Measurements from ENCODE around the gene ST6GALNAC5.
"Not testable (repeated sequence)": the region's sequence is repeated elsewhere in the genome, so short reads cannot be mapped to it uniquely, and the experiment has no call there.

Gene ST6GALNAC5

GRCh38 chr1:76864383-76864782, 2.9 kb upstream of the ST6GALNAC5 start:
- no peak for DNase-seq (ENCODE audit: low read depth)
- no peak overlapping the region for H3K4me3 ChIP-seq (ENCODE audit: low read depth, low read length)

GRCh38 chr1:76865696-76866286, 1.5 kb upstream of the ST6GALNAC5 start:
- no peak overlapping the region for H3K4me3 ChIP-seq (ENCODE audit: low read depth, low read length)
- DNase-seq (ENCODE audit: low read depth) = no peak

GRCh38 chr1:76866566-76866965, 714 bp upstream of the ST6GALNAC5 start:
- no peak overlapping the region for H3K4me3 ChIP-seq (ENCODE audit: low read depth, low read length)
- no peak for DNase-seq (ENCODE audit: low read depth)

DNA sequence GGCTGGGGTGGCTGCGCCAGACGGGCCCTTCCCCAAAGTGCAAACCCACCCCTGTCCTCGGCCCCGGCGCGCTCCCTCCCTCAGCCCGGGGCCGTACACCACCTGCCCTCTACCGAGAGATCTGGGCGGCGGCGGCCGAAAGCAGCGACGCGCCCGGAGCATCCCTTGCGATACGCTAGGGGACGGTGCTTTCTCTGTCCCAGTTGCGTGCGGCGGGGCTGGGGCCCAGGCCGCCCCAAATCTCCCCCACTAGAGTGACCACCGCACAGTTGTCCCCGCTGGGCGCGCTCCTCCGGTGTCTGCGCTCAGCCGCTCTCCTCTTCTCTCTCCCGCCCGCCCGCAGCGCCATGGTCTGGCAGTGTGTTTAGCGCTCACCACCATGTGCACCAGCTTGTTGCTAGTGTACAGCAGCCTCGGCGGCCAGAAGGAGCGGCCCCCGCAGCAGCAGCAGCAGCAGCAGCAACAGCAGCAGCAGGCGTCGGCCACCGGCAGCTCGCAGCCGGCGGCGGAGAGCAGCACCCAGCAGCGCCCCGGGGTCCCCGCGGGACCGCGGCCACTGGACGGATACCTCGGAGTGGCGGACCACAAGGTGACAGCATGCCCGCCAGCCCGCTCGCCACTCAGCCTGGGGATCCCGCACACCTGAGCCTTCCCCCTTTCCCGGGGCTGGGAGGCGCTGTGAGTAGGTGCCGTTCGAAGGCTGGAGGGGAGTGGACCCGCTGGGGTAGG, 1.0 kb downstream of the ST6GALNAC5 start:
- peak overlapping the region; percentile 63 for H3K4me3 ChIP-seq (ENCODE audit: low read depth, low read length)
- peak; percentile 11 for DNase-seq (ENCODE audit: low read depth)

- H3K4me3 ChIP-seq (ENCODE audit: low read depth, low read length) = peak overlapping the region; percentile 63
- DNase-seq (ENCODE audit: low read depth) = no peak
Measured at GRCh38 chr1:76868916-76869315, 1.6 kb downstream of the ST6GALNAC5 start.

DNA sequence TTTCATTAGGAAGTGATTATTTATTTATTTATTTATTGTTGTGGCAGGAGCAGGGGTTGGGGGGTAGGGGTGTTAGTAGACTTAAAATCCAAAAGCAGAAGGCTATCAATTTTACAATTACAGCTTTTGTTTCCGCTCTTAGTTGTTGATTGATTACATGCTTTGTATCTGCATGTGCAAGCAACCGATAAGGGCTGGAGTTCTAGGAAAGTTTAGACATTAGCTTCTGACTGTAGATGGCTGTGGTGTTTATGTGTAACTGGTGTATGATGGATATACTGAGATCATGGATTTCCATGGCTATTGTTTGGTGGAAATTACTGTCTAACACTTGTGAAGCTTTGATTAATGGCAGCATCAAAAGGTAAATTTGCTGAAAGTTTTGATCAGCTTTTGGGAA, 2.8 kb downstream of the ST6GALNAC5 start:
- no peak overlapping the region for H3K4me3 ChIP-seq (ENCODE audit: low read depth, low read length)
- no peak for DNase-seq (ENCODE audit: low read depth)

DNA sequence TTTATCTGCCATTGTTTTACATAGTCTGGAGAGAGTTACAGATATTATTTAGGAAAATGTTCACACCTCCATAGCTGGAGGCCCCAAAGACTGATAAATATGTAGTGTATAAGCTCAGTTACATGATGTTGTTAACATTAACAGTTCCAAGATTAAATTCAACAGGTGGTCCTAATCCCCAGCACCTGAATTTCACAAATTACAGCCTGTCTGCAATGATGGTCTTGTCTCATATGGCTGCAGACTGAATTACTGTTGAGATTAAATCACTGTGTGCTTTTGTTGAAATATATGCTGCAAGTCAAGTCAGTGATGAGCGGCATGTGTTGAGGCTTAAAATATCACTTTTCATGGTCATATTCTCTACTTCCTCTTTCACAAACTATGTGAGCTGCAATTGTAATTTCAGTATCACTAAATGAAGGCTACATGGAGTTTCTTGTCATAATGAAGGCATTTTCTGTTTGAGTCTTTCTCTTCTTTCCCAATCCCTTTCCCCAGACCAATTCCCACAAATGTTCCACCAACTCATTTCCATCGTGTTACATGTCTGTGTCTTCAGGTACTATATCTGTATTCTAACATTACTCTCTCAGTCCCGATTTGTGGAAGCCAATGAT, 4.2 kb downstream of the ST6GALNAC5 start:
- no peak for DNase-seq (ENCODE audit: low read depth)
- H3K4me3 ChIP-seq (ENCODE audit: low read depth, low read length) = no peak overlapping the region

- DNase-seq (ENCODE audit: low read depth) = no peak
- no peak overlapping the region for H3K4me3 ChIP-seq (ENCODE audit: low read depth, low read length)
Measured at GRCh38 chr1:76872944-76873343, 5.7 kb downstream of the ST6GALNAC5 start.

- no peak for DNase-seq (ENCODE audit: low read depth)
- no peak overlapping the region for H3K4me3 ChIP-seq (ENCODE audit: low read depth, low read length)
Measured at GRCh38 chr1:76876655-76877395, 9.5 kb downstream of the ST6GALNAC5 start.

DNA sequence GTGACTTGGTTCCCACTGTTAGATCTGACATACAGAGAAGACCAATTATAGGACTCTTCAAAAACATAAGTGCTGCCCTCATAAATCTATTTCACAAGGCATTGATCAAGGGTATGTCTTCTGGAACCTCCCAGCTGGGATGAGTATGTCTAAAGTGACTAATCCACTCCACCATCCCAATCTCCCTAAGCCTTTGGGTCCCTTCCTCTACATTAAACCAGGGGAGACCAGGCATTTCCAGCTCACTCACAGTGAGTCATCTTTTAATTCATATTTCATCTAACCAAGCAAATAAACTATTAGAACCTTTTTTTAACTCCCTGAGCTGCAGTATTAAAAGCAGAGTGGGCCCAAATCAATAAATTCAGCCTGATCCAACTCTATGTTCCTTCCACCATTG, 11.7 kb downstream of the ST6GALNAC5 start:
- DNase-seq (ENCODE audit: low read depth); H3K4me3 ChIP-seq (ENCODE audit: low read depth, low read length): not testable (repeated sequence)

GRCh38 chr1:76881762-76882161, 14.5 kb downstream of the ST6GALNAC5 start:
- H3K4me3 ChIP-seq (ENCODE audit: low read depth, low read length) = no peak overlapping the region
- no peak for DNase-seq (ENCODE audit: low read depth)

DNA sequence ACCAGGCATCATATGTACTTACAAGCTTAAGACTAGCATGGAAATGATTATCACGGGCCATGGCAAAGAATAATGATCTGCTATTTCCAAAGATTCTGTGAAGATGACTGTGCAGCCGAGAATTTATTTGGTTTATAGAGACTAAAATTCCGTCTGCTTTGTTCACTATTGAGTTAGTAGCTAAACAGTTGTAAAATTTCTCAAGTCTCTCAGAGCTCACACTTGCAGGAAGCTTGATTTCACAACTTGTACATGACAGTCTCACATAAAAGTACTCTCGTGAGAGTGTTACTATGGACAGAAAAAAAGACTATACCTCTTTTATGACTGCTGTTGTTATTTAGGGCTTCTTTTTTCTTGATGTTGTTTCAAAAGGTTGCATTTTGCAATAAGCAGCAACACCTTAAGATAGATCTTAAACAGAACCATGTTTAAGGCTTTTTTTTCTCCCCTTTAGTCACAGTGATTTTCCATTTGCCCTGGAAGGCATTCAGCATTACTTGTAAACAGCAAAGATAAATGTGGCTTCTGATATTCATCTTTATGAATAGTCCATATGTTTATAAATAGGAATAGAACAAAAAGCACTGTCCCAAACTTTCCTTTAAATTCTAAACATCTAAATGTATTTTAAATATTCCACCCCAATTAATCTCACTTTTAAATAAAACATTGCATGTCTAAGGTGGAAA, 24.8 kb downstream of the ST6GALNAC5 start:
- peak; percentile 32 for DNase-seq (ENCODE audit: low read depth)
- H3K4me3 ChIP-seq (ENCODE audit: low read depth, low read length) = no peak overlapping the region

- no peak overlapping the region for H3K4me3 ChIP-seq (ENCODE audit: low read depth, low read length)
- DNase-seq (ENCODE audit: low read depth) = no peak
Measured at GRCh38 chr1:76892675-76893074, 25.4 kb downstream of the ST6GALNAC5 start.

DNA sequence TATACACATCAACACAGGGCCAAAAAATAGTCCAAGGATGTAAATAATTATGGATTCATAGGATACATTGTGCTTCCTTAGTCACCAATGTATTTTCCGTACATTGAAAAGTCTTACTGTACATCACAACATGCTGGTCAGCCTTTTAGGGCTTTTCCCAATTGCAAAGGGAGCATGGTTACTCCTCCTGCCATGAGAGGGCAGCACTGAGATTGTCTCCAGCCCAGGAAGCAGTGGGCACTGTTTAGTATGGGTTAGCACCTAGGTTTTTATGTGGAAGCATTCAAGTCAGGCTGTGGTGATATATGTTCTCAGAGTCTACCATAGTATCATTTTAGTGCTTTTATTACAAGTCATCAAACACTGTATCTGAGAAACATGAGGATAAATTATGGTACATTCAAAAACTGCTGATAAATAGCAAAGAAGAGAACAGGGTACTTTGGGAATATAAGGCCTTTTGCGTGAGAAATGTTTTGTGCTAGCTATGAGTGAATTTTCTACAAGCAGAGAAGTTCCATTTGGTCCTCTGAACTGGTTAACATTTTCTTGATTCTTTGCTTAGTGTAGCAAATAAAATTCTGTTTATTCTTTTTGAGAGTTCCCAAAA, 34.0 kb downstream of the ST6GALNAC5 start:
- H3K4me3 ChIP-seq (ENCODE audit: low read depth, low read length) = no peak overlapping the region
- DNase-seq (ENCODE audit: low read depth) = peak; percentile 27

GRCh38 chr1:76905876-76906595, 38.8 kb downstream of the ST6GALNAC5 start:
- no peak overlapping the region for H3K4me3 ChIP-seq (ENCODE audit: low read depth, low read length)
- DNase-seq (ENCODE audit: low read depth) = no peak

DNA sequence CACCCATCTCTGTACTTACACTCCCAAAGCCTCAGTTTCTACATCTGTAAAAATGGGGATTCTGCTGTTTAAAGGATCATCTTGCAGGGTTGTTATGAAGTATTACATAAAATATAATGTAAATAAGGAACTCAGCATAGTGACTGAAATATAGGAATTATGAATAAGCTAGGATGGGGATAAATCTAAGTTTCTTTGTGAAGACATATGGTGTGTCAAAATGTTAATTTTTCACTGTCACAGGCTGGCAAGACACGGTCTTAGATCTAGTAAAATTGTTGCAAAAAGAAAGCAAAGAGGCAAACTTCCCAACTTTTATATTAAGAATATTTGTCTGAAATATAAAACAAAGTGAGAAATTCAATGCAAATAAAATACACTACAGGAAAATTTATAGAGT, 42.0 kb downstream of the ST6GALNAC5 start:
- H3K4me3 ChIP-seq (ENCODE audit: low read depth, low read length) = no peak overlapping the region
- no peak for DNase-seq (ENCODE audit: low read depth)

DNA sequence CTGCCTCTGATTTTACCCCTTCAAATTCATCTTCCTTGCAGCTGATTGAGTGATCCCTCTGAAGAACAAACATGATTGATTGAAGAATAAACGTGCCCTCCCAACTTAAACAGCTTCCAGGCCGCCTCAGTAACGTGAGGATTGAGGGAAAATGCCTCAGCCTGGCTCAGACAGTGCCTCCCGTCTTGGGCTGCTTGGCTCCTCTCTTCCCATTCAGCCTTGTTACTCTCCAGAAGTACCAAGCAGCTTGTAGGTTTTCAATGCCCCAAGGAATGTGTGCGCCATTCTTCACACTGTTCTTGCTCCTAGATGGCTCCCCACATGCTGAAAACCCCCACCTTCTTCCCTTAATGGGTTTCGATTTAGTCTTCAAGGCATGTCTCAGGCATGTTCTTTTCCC, 51.8 kb downstream of the ST6GALNAC5 start:
- DNase-seq (ENCODE audit: low read depth) = no peak
- H3K4me3 ChIP-seq (ENCODE audit: low read depth, low read length) = no peak overlapping the region

DNA sequence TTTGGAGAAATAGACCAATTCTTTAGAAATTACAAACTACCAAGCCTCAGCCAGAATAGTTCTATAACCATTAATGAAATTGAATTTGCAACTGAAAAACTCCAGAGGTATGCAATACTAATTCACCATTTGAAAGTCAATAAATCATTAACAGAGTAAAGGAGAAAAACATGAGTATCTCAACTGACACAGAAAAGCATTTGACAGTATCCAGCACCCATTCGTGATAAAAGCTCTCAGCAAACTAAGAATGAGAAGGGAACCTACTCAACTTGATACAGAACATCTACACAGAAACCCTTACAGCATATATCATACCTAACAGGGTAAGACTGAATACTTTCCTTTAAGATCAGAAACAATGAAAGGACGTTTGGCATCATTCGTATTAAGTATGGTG, 54.3 kb downstream of the ST6GALNAC5 start:
- H3K4me3 ChIP-seq (ENCODE audit: low read depth, low read length) = no peak overlapping the region
- DNase-seq (ENCODE audit: low read depth) = no peak

DNA sequence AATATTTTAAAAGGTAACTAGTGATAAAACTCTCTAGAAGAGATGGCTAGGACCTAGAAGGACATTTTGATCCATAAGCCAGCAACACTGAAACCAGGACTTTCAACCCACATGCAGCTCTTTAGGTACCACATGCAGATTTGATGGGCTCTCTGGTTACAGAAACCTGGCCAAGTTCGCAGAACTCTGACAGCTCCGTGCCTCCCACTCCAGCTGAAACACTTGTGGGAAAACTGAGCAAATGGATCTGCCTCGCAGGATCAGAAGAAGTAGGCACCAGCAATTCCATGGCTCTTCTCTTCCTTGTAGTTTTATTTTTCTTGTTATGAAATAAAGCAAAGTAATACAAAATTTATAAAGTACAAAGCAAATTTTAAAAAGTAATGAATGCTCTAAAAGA, 58.5 kb downstream of the ST6GALNAC5 start:
- no peak overlapping the region for H3K4me3 ChIP-seq (ENCODE audit: low read depth, low read length)
- no peak for DNase-seq (ENCODE audit: low read depth)
